ENCODE results near the gene NADK. TPM values are rescaled to one million over a fixed set of nuclear protein-coding genes. Genes with fewer than 3 reads are reported as not detected.

NADK gene
- total RNA-seq, 4 donors from 2014 or later, result 36.1 to 57.6 (median 39.5) TPM

DNA sequence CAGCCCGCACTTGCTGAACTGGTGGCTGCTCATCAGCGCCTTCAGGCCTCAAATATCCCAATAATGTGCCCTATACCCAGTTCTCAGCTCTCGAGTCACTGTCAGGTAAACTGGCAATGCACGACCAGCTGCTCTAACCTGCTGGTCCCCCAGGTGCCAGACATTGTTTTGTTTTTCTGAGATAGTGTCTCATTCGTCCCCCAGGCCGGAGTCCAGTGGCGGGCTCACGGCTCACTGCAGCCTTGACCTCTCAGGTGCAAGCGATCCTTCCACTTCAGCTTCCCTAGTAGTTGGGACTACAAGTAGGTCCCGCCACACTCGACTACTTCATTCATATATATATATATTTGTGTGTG is 1.0 kb upstream of the NADK start:
- Histone ChIP-seq H3K4me3 (peak overlapping the region; percentile 78 to 99 (median 95)), H3K4me1 (peaks cover 52 to 93% (median 69%) of the 10 kb centered on the region in 3 donors), H3K27ac (peak overlapping the region; percentile 80 to 98 (median 94)), H3K36me3 (peaks cover 0 to 3% (median 0%) of the 10 kb centered on the region in 3 donors), H3K9me3 (no peaks in the 10 kb centered on the region), H3K27me3 (no peaks in the 10 kb centered on the region)
- TF ChIP-seq POLR2A (IDR thresholded peaks at IDR 0.05), result no peak
- TF ChIP-seq, protein P1, sequence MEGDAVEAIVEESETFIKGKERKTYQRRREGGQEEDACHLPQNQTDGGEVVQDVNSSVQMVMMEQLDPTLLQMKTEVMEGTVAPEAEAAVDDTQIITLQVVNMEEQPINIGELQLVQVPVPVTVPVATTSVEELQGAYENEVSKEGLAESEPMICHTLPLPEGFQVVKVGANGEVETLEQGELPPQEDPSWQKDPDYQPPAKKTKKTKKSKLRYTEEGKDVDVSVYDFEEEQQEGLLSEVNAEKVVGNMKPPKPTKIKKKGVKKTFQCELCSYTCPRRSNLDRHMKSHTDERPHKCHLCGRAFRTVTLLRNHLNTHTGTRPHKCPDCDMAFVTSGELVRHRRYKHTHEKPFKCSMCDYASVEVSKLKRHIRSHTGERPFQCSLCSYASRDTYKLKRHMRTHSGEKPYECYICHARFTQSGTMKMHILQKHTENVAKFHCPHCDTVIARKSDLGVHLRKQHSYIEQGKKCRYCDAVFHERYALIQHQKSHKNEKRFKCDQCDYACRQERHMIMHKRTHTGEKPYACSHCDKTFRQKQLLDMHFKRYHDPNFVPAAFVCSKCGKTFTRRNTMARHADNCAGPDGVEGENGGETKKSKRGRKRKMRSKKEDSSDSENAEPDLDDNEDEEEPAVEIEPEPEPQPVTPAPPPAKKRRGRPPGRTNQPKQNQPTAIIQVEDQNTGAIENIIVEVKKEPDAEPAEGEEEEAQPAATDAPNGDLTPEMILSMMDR (IDR thresholded peaks at IDR 0.05), result no peak
- DNase-seq, result no peak
- 68 to 81% methylated on average over 8 to 11 of the region's 11 CpGs for WGBS, 2 donors
- intact Hi-C loops (cut with DNase I), result no loop called here

DNA sequence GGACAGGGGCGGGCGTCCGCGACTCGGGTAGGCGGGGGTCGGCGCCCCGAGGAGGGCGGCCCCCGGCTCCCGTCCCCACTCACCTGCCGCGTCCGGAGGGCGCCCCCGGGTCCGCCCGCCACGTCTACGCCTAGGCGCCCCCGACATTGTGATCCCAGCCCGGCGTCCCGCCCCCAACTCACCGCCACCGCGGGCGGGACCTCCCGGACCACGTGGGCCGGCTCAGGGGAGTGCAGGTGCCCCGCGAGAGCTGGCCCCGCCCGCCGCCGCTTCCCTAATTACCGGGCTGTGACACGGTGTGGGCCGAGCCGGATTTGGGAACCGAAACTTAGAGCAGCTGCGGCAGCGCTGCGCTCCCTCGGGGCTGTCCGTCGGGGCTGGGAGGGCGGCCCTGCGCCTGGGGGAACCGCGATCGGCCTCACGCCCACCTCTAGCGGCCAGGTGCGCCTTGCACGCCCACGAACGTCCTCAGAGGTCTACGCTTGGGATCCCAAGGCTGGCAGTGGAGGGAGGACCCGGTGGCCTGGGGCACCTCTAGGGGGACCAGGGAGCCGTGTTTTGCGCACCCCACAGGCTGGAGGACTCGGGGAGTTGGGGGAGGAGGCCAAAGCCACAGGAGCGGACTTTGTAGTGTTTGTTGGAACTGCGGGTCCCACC is 521 bp upstream of the NADK start:
- 10% methylated on average over 2 of the region's 68 CpGs; no CpG with 5 or more reads in 1 of the 2 donors for WGBS, 2 donors
- intact Hi-C loops (cut with DNase I), result no loop called here
- no peaks in the 10 kb centered on the region for H3K9me3 ChIP-seq
- TF ChIP-seq, protein P1 (IDR thresholded peaks at IDR 0.05), result peak in 4 of 6 experiments; percentile 11 to 35 (median 20)
- peak in 3 of 4 donors; percentile 40 to 67 (median 49) for TF ChIP-seq POLR2A (IDR thresholded peaks at IDR 0.05)
- no peaks in the 10 kb centered on the region for H3K36me3 ChIP-seq
- H3K27ac ChIP-seq, result peak overlapping the region; percentile 80 to 98 (median 94)
- peak; percentile 80 for DNase-seq
- H3K27me3 ChIP-seq, result no peaks in the 10 kb centered on the region
- peaks cover 52 to 92% (median 69%) of the 10 kb centered on the region in 3 donors for H3K4me1 ChIP-seq
- H3K4me3 ChIP-seq, result peak overlapping the region; percentile 78 to 99 (median 95)

DNA sequence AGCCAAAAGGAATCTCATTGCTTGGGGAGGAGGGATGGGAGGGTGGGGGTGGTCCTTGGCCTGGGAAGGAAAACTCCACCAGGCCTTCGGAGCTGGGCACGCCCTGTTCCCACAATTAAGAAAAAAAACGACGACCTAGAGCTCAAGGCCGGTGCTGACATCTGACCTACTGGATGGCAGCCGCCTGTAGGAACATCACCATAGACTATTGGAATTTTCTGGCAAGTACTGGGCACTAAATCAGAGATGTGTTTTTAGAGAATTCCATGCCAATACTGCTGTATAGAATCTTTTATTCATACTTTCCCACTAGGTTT is 729 bp downstream of the NADK start:
- Histone ChIP-seq H3K27me3 (no peaks in the 10 kb centered on the region), H3K4me1 (peaks cover 41 to 79% (median 57%) of the 10 kb centered on the region in 3 donors), H3K36me3 (peaks cover 0 to 6% (median 3%) of the 10 kb centered on the region in 3 donors), H3K27ac (peak overlapping the region; percentile 92 to 98 (median 96)), H3K9me3 (no peaks in the 10 kb centered on the region), H3K4me3 (peak overlapping the region; percentile 78 to 99 (median 95))
- no peak for TF ChIP-seq POLR2A (IDR thresholded peaks at IDR 0.05)
- TF ChIP-seq, protein P1 (IDR thresholded peaks at IDR 0.05), result no peak
- 0 to 1% methylated on average over 6 of the region's 6 CpGs for WGBS, 2 donors
- DNase-seq, result no peak
- intact Hi-C loops (cut with DNase I), result no loop called here

DNA sequence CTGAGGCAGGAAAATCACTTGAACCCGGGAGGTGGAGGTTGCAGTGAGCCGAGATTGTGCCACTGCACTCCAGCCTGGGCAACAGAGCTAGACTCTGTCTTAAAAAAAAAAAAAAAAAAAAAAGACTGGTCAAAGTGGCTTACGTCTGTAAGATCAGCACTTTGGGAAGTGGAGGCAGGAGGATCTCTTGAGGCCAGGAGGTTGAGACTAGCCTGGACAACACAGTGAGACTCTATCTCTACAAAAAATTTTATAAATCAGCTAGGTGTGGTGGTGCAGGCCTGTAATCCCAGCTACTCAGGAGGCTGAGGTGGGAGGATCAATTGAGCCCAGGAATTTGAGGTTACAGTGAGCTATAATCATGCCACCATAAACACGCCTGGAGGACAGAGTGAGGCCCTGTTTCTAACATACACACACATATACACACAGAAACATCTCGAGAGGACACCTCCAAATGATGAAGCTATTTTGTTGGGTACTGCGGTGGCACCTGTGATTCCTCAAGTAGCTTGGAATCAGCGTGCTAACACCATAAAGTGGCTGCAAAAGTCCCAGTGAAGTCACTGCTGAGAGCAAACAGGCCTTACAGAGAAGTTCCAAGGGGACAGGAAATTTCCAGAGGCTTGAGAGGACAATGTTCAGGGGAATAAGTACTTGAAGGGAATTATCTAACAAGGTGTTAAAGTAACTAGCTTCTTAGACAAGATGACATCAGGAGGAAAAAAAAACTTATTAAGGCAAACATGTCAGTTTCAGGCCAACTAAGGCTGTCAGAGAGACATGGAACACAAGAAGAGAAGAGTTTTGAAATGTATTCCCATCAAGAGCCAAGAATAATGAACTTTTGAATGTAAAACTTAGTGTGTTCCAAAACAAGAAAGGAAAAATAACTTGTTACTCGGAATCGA is 1.3 kb downstream of the NADK start:
- DNase-seq, result no peak
- TF ChIP-seq, protein P1 (IDR thresholded peaks at IDR 0.05), result no peak
- TF ChIP-seq POLR2A (IDR thresholded peaks at IDR 0.05), result no peak

More for the DNA sequence above, 1.3 kb downstream of the NADK start:
- H3K27ac ChIP-seq, result peak overlapping the region; percentile 92 to 98 (median 96)
- no peaks in the 10 kb centered on the region for H3K9me3 ChIP-seq
- WGBS, 2 donors, result 59 to 67% methylated on average over 9 of the region's 9 CpGs
- H3K4me1 ChIP-seq, result peaks cover 35 to 73% (median 51%) of the 10 kb centered on the region in 3 donors
- H3K4me3 ChIP-seq, result peak overlapping the region; percentile 78 to 99 (median 95)
- H3K36me3 ChIP-seq, result peaks cover 0 to 12% (median 9%) of the 10 kb centered on the region in 3 donors
- intact Hi-C loops (cut with DNase I), result no loop called here
- H3K27me3 ChIP-seq, result no peaks in the 10 kb centered on the region
